GM23248 (cell line): ENCODE results near the gene GALE.

Experiments
- EZH2 ChIP-seq: fragments of 200-600 bp; sonication (generic); IDR thresholded peaks from 2 replicates; pipeline ENCODE4 v1.6.1; 2018; ENCODE audit warnings: antibody characterized with exemption, mild to moderate bottlenecking; ENCODE audit not compliant: insufficient read depth, poor library complexity, severe bottlenecking
- EZH2phosphoT487 ChIP-seq: fragments of 200-600 bp; sonication (generic); IDR thresholded peaks from 2 replicates; pipeline ENCODE4 v1.6.1; 2018; ENCODE audit warnings: antibody characterized with exemption, moderate library complexity, mild to moderate bottlenecking, low read depth; ENCODE audit not compliant: insufficient read depth

- TF ChIP-seq EZH2: no peak
- TF ChIP-seq EZH2phosphoT487: no peak
These were observed 31.8 kb downstream of the GALE start for GRCh38 chr1:23768733-23769132.
